Retinal pigment epithelial cell (primary cell): ENCODE data around the gene BCORL1.

Experiments used
- DNase-seq: peaks from one replicate; pipeline ENCODE4 v3.0.0-alpha.2; 2010; ENCODE audit warnings: low read depth
- H3K4me3 ChIP-seq: 2 replicates; pipeline ENCODE4 v1.5.1; 2011; ENCODE audit warnings: mild to moderate bottlenecking, low read length, control low read depth, moderate library complexity
- TF ChIP-seq, protein P1 (sequence below): conservative IDR thresholded peaks from 2 replicates; pipeline ENCODE4 v1.5.1; 2011; ENCODE audit warnings: low read depth, low read length, control low read depth, inconsistent platforms

Gene BCORL1

DNA sequence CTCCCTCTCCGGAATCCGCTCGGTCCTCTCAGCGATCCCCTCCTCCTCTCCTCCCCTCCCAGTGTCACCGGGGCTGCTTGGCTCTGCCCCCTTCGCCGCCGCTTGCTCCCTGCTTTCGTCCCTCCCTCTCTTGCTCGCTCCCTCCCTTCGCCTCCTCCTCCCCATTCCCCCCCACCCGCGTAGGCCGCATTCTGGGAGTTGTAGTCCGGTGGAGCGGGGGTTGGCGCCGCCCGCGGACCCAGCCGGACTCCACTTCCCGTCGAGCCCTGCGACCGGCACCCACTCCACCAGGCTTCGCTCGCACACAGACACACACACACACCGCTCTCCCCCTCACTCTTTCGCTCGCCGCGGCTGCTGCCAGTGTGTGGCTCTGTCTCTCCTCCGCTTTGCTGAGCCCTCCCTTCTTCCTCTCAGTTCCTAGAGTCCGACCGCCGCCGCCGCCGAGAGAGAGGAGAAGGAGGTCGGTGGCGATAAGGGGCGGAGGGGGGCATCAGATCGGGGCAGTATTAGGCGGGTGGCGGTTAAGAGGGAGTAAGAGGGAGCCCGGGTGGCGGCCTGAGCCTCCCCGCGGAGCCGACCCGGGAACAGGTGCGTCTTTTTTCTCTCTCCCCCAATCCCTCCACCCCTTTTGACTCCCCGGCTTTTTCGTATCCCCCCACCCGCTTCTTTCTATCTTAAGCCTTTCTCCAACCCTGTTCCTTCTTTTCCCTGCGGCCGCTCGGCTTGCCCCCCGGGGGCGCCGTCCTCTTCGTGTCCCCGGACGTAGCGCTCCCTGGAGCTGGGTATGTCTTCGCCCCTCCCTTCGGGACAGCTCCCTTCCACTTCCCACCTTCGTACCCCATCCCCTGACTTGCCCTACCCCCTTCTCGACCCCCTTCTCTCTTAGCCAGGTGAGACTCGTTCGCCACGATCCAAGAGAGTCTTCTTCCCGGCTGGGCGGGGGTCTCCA, at the start of gene BCORL1:
Gene BCORL1, plus strand, starts transcription at position 336 of the 952 bp plus-strand sequence. CDS start 22,597 bp downstream, outside the sequence.
- DNase-seq, result peak; percentile 71
- no peak within 1 kb of the TSS for H3K4me3 ChIP-seq
- TF ChIP-seq, protein P1, sequence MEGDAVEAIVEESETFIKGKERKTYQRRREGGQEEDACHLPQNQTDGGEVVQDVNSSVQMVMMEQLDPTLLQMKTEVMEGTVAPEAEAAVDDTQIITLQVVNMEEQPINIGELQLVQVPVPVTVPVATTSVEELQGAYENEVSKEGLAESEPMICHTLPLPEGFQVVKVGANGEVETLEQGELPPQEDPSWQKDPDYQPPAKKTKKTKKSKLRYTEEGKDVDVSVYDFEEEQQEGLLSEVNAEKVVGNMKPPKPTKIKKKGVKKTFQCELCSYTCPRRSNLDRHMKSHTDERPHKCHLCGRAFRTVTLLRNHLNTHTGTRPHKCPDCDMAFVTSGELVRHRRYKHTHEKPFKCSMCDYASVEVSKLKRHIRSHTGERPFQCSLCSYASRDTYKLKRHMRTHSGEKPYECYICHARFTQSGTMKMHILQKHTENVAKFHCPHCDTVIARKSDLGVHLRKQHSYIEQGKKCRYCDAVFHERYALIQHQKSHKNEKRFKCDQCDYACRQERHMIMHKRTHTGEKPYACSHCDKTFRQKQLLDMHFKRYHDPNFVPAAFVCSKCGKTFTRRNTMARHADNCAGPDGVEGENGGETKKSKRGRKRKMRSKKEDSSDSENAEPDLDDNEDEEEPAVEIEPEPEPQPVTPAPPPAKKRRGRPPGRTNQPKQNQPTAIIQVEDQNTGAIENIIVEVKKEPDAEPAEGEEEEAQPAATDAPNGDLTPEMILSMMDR, result no peak

DNA sequence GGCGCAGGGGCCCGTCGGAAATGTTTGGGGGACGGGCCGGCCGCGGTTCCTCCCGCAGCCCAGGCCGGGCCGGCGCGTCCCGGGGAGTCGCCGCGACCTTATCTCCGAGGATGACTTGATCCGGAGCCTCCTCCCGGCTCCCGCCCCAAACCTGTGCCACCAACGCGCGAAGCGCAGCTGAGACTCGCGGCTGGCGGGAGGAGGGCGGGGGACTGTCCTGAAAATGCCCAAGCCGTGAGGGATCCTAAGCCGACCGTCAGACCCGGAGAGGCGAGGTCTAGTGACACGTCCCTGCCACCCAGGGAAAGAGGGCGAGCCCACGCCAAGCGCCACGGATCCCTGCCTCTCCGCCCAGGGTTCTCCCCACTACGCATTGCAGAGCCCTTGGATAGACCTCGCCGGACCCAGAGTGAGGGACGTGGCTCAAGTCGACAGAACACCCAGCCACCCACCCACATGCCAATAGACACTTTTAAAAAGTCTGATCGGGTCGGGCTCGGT, 49.6 kb upstream of the BCORL1 start:
- H3K4me3 ChIP-seq, result peak overlapping the region; percentile 6
- TF ChIP-seq, protein P1, result no peak
- no peak for DNase-seq

GRCh38 chrX:129933700-129934099, 48.7 kb upstream of the BCORL1 start:
- no peak for DNase-seq
- TF ChIP-seq, protein P1, result no peak

DNA sequence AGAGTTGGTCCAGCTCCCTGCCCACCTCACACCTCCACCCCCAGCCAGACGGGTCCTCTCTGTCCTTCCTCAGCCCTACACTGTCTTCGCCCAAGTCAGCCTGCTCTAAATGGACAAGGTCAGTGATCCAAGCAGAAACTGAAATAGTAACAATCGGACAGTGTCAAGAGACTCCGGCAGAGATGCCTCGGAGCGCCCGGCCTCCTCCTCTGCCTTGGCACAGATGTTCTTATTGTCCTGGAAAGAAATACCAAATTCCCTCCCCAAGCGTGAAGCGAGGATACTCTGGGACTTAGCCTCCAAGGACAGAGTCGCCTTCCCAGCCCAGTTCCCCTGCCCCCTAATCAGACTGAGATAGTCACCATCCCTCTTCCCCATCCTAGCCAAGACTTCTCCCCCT, 48.0 kb upstream of the BCORL1 start:
- TF ChIP-seq, protein P1, result no peak
- H3K4me3 ChIP-seq, result no peak overlapping the region
- DNase-seq, result no peak

More at GRCh38 chrX:129933700-129934099, 48.7 kb upstream of the BCORL1 start:
- H3K4me3 ChIP-seq, result no peak overlapping the region

- TF ChIP-seq, protein P1, result no peak
- DNase-seq, result no peak
- H3K4me3 ChIP-seq, result no peak overlapping the region
Observed at GRCh38 chrX:129934952-129935351, 47.5 kb upstream of the BCORL1 start.

GRCh38 chrX:129938081-129938480, 44.4 kb upstream of the BCORL1 start:
- DNase-seq, result no peak
- no peak overlapping the region for H3K4me3 ChIP-seq
- TF ChIP-seq, protein P1, result no peak
